Fibroblast of the conjunctiva (primary cell): Measurements from ENCODE around the gene PRRT2.
A peak's percentile ranks its signal among the peaks of the same experiment; 100 is the strongest.
"Not testable (repeated sequence)": the region's sequence is repeated elsewhere in the genome, so short reads cannot be mapped to it uniquely, and the experiment has no call there.

Source experiments
- DNase-seq: peaks from one replicate; pipeline ENCODE4 v3.0.0-alpha.2; 2010; ENCODE audit warnings: low read depth

The PRRT2 gene

DNA sequence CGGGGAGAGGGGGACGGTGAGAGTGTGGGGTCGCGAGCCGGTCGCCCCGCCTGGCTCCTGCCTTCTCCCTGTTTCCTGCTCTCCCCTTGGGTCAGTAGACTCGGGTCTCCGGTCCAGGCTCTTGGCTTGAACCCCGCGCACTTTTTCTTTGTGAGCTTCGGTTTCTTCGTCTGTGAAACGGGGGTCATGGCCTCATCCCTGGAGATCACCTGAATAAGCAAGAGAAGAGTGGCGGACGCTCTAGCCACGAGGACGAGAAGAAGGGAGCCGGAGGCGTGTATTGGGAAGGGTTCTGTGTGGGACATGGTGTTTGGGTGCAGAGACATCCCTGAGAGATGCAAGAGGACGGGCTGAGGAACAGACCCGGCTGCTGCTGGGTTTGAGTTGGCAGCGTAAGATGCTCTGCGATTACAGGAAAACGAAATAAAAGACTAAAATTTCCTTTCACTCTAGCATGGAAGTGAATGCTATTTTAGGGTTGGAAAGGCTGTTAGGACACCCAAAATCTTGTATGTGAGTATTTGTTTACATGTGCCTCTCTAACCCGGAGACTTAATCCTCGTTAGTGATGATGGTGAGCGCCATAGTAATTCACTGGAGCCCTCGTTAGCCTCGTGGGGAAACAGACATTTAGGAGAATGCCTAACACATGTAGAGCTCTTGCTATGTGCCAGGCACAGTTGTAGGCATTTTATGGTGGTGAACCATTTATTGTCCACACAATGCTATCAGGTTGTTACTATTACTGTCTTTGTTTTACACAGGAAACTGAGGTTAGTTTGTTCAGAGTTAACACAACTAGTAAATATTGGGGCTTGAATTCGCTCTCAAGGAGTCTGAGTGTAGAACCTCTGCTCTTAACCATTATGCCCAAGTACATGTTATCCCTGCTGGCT lies 20.8 kb upstream of the PRRT2 start:
- no peak for DNase-seq

- no peak for DNase-seq
These were observed 19.9 kb upstream of the PRRT2 start for GRCh38 chr16:29791845-29792807.

DNA sequence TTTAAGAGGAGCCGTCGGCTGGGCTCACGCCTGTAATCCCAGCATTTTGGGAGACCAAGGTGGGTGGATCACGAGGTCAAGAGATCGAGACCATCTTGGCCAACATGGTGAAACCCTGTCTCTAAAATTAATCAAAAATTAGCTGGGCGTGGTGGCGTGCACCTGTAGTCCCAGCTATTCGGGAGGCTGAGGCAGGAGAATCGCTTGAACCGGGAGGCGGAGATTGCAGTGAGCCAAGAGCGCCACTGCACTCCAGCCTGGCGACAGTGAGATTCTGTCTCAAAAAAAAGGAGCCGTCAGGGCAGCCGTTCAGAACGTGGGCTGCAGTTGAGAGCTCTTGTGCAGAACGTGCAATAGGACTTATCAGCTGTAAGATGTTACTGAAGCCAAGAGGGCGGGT lies 18.8 kb upstream of the PRRT2 start:
- not testable (repeated sequence) for DNase-seq

DNA sequence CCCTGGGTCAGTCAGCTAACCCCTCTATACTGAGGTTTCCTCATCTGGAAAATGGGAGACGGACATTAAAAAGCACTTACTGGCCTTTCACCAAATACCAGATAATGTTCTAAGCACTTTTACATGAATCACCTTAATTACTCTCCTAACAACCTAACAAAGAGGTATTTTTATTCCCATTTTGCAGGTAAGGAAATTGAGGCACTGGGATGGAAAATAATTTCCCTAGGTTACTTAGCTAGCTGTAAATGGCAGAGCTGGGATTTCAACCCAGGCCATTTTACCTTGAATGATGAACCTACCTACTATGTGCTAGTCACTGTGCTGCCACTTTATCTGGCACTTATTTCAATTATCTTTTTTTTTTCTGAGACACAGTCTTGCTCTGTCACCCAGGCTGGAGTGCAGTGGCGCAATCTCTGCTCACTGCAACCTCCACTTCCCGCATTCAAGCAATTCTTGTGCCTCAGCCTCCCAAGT lies 17.7 kb upstream of the PRRT2 start:
- no peak for DNase-seq

GRCh38 chr16:29802416-29802935 lies 9.5 kb upstream of the PRRT2 start:
- DNase-seq = no peak

GRCh38 chr16:29804020-29804419 lies 8.0 kb upstream of the PRRT2 start:
- DNase-seq = no peak

DNA sequence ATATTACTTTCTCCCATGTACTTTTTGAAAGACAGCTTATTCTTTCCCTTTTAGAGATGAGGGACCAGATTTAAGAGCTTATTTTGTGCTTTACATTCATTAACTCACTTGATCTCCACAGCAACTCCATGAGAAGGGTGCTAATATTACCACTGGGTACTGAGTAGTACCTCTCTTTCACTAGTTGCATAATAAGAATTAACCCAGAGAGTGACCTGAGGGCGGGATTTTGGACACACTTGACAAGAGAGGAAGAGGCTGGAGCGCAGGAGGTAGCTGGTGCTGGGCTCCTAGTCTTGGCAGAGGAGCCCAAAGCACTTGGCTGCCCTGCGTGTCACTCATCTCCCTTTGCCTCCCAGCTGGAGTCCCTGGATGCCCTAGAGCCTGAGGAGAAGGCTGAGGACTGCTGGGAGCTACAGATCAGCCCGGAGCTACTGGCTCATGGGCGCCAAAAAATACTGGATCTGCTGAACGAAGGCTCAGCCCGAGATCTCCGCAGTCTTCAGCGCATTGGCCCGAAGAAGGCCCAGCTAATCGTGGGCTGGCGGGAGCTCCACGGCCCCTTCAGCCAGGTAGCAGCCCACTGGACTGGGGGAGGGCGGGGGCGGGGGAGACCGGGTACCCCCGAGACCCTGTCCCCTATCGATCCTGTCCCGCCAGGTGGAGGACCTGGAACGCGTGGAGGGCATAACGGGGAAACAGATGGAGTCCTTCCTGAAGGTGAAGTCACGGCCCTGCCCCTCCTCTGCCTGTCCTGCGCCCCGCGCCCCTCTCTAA lies 7.3 kb upstream of the PRRT2 start:
- DNase-seq = no peak

GRCh38 chr16:29805232-29806098 lies 6.5 kb upstream of the PRRT2 start:
- peak; percentile 93 for DNase-seq

- DNase-seq = no peak
These were observed 5.9 kb upstream of the PRRT2 start, which contains the start of gene MAZ for GRCh38 chr16:29806099-29806579. Gene MAZ (plus strand): TSS chr16:29806529. CDS start chr16:29806702, 173 bp downstream.

DNA sequence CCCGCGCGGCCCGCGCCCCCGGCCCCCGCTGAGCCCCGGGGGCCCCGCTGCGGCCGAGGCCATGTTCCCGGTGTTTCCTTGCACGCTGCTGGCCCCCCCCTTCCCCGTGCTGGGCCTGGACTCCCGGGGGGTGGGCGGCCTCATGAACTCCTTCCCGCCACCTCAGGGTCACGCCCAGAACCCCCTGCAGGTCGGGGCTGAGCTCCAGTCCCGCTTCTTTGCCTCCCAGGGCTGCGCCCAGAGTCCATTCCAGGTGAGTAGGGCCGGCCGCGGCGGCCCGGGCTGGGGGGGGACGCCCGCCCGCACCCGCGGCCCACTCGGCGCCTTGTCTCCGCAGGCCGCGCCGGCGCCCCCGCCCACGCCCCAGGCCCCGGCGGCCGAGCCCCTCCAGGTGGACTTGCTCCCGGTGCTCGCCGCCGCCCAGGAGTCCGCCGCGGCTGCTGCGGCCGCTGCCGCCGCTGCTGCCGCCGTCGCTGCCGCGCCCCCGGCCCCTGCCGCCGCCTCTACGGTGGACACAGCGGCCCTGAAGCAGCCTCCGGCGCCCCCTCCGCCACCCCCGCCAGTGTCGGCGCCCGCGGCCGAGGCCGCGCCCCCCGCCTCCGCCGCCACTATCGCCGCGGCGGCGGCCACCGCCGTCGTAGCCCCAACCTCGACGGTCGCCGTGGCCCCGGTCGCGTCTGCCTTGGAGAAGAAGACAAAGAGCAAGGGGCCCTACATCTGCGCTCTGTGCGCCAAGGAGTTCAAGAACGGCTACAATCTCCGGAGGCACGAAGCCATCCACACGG lies 5.2 kb upstream of the PRRT2 start:
- DNase-seq = no peak

- DNase-seq = peak; percentile 82
These were observed 4.4 kb upstream of the PRRT2 start for GRCh38 chr16:29807426-29808218.

DNA sequence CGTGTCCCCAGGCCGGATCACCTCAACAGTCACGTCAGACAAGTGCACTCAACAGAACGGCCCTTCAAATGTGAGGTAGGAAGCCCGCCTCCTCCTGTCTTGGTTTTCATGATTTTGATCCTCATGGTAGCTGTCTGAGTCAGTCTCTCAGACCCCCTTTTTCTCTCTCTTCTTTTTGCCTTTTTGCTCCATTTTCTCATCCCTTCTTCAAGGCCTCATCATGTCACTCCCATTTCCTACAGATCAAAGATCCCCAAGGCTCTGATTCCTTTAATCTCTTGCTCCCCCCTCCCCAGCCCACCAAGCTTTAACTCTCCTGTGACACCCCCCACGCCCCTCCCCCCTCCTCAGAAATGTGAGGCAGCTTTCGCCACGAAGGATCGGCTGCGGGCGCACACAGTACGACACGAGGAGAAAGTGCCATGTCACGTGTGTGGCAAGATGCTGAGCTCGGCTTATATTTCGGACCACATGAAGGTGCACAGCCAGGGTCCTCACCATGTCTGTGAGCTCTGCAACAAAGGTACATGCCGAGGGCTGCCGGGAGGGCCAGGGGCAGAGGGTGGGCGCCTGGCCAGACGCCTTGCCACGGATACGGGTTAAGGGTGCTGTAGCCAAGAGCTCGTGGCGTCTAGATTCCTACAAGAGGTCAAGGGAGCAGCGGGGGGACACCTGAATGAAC lies 3.6 kb upstream of the PRRT2 start:
- DNase-seq = no peak

GRCh38 chr16:29809031-29809747 lies 2.8 kb upstream of the PRRT2 start:
- DNase-seq = no peak

- no peak for DNase-seq
These were observed 1.9 kb upstream of the PRRT2 start for GRCh38 chr16:29809850-29810698.

DNA sequence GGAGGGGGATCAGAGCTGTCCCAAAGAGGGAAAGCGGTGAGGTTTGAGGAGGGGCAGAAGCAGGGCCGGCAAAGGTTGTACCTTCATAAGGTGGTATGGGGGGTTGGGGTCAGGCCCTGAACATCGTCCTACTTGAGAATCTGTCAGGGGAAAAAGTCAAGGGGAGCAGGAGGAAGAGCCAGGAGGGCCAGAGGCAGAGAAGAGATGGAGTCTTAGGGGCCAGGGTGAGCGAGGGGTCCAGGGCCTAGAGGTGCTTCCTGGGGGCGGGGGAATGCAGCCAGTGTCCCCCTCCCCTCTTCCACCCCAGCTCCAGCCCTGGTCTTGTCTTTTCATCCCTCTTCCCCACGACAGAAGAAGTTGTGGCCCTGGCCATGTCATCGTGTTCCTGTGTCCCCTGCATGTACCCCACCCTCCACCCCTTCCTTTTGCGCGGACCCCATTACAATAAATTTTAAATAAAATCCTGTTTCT lies 1.3 kb upstream of the PRRT2 start:
- no peak for DNase-seq

- peak; percentile 95 for DNase-seq
These were observed 660 bp upstream of the PRRT2 start for GRCh38 chr16:29811170-29811895.
